HG03439 (cell line): Measurements from ENCODE around the gene FRMD4A.
"Not testable (repeated sequence)": the region's sequence is repeated elsewhere in the genome, so short reads cannot be mapped to it uniquely, and the experiment has no call there.

Source experiments
- ATAC-seq: cut with Tn5 transposase; IDR thresholded peaks from one replicate; pipeline ENCODE4 v1.9.1; 2021; ENCODE audit warnings: mild to moderate bottlenecking, moderate library complexity; ENCODE audit not compliant: unreplicated experiment

FRMD4A gene

DNA sequence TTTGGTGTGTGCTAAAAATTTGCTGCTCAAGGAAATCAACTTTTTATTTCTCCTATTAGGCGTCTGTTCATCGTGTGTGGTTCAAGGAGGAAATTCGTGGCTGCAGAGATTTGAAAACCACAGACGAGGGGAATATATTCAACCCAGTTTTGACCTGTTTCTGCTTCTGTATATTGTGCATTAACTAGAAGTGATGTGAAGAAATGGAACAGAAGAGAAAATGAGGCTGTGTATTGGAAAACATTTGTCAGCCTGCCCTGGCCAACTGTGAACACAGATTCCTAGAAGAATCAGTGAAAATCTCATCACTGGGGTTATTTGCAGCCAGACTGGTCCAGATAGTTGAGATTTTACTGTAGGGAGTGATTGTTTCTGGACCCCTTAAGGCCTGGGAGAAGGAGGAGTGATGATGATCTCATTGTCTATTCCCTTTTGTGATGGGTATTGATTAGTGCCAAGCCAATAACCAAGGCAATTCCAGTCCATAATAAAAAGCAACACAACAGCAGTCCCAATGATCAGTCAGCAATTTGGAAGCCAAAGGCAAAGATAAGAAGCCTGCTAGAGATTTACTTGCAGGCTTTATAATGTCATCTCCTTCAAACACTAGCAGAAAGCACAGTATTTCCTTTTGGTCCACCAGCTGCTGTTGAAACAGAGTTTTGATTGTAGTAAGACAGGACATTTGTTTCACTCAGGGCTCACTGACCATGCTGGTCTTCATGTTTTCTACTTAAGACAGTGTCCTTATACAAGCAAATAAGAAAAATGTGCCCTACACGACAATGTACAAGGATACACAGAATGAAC lies 404.5 kb downstream of the FRMD4A start:
- ATAC-seq, result no peak

DNA sequence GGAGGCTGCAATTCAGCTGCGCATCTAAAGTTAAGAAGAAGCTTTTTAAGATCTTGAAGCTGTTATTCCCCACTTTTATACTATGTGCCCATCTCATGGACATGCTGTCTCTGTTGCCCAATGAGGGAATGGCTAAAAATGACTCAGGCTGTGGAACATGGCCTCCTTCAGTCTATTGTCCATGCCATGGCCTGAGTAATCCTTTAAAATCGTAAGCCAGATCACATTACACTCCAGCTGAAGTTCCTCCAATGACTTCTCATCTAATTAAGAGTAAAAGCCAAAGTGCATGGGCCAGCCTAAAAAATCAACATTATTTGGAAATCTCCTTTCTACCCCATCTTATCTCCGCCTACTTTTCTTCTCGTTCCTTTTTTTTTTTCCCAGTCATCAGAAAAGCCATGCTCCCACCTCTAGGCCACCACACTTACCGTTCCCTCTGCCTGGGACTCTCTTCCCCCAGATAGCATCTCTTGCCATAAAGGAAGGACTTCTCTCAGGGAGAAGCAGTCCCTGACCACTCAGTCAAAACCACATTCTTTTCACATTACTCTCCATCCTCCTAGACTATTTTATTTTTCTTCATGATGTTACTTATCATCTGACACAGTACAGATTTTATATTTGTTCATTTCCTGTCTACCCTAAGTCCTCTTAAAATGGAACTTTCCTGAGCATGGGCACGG lies 406.5 kb downstream of the FRMD4A start:
- no peak for ATAC-seq

DNA sequence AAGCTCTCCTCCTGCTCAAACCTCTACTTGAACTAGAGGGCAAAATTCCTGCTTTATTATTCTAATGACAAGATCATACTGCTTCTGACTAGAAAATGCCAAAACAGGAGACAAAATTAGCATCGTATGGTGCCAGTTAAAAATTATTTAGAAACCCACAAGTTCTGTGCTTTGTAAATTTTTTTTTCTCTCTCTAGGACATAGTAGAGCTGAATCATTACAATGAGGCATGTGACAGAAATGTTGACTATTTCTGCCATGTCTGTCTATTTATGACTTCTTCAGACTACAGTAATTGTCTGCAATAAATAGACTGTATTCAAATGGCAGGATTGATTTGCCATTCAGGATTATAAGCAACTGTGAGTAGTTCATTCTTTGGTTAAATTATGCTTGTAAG lies 408.1 kb downstream of the FRMD4A start:
- ATAC-seq, result no peak

- ATAC-seq, result no peak
Measured at GRCh38 chr10:13921941-13922340, 408.8 kb downstream of the FRMD4A start.

- not testable (repeated sequence) for ATAC-seq
Measured at GRCh38 chr10:13921131-13921530, 409.6 kb downstream of the FRMD4A start.

- ATAC-seq, result no peak
Measured at GRCh38 chr10:13920465-13920864, 410.3 kb downstream of the FRMD4A start.

DNA sequence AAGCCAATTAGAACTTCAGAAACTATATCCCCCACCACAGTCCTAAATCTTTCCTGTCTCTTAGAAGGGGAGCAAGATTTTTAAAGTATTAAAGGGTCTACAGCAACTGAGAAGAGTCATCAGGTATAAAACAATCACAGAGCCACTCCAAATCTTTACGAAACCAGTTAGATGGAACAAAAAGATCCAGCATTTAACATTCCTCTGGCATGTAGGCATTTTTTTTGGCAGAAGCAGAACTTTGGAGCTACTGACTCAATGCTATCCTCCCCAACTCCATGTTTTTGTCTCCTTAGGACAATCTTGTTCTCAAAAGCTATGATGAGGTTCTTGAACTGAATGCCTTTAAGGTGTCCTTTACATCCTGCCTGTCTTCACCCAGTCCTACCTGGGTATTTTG lies 410.7 kb downstream of the FRMD4A start:
- ATAC-seq, result no peak

- ATAC-seq, result no peak
Measured at GRCh38 chr10:13917791-13918190, 412.9 kb downstream of the FRMD4A start.

DNA sequence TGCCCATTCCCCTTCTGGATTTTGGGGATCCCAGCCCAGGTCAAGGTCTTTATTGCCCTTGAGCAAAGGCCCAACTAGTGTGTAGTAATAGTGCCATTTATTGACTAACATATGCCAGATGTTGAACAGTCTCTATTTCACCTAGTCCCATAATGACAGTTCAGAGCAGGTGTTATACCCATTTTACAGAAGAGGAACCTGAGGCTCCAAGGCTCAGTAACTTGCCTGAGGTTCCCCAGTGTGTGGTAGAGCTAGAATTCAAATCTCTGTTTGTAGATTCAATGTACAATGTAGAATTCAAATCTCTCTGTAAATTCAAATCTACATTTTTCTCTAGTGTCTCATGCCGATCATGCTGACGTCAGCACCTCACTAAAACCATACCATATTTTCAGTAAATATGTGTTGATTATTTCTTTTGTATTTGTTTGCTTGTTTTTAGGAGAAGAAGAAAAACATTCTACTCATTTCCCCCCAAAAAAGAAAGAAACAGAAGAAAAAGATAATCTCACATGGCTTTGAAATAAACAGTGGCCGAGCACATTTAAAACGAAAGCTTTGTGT lies 414.3 kb downstream of the FRMD4A start:
- no peak for ATAC-seq

DNA sequence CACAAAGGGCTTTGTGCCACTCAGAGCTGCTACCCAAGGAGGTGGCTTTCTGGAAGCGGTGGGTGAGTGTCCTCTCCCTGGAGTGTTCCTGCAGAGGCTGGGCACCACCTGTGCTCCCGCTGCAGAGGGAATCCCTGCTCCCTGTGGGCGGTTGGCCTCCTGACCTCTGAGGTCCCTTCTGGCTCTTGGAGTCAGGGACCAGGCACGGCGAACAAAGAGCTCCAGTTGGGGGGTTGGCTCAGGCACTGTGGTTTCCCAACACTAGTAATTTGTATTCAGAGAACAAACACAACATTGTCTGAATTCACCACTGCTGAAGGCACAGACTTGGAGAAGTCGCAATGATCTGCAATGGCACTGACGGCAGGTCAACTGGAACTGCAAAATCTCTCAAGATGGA lies 415.0 kb downstream of the FRMD4A start:
- no peak for ATAC-seq

GRCh38 chr10:13913897-13914296 lies 416.8 kb downstream of the FRMD4A start:
- no peak for ATAC-seq

DNA sequence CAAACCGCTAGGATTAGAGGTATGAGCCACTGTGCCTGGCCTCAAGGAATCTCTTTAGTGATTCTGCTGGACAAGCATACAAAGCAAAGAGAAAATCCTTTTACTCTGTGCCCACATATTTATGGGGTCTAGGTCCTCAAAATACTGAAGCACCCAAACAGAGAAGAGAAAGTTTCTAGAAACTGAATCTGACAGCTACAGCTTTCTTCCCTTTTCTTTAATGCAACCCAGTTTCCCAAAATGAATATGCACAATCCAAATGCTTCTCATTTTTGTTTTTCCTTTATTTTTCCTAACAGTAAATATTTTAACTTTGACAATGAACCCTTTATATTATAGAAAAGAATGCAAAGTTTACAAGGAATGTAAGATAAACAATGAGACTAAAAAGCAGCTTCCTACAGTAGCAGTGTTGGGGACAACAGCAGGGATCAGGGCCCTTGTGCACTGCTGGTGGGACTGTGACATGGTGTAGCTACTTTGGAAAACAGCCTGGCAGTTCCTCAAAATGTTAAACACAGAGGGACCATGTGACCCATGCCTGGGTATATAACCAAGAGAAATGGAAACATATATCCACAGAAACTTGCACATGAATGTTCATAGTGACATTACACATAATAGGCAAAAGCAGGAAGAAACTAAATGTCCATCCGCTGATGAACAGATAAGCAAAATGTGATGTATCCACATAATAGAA lies 418.8 kb downstream of the FRMD4A start:
- no peak for ATAC-seq

GRCh38 chr10:13909516-13910258 lies 421.0 kb downstream of the FRMD4A start:
- no peak for ATAC-seq

- no peak for ATAC-seq
Measured at GRCh38 chr10:13908475-13908874, 422.2 kb downstream of the FRMD4A start.

- no peak for ATAC-seq
Measured at GRCh38 chr10:13907570-13907969, 423.2 kb downstream of the FRMD4A start.

GRCh38 chr10:13905281-13905680 lies 425.4 kb downstream of the FRMD4A start:
- no peak for ATAC-seq

DNA sequence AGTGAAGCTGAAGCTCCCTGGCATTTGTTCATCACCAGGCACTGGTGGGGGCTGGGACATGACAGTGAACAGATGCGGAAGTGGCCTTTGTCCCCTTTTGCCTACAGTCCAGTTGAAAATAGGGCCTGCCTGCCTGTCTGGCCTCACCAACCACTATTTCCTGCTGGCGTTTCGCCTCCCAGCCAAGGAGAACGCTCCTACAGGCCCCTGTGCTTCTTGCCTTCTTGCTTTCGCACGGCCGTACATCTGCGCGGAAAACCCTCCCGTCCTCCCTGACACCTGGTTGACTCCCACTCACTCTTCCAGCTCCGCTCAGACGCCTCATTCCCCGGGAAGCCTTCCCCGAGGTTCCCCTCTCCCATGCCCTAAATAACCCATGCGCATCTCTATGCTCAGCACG lies 426.7 kb downstream of the FRMD4A start:
- ATAC-seq, result no peak

GRCh38 chr10:13902868-13903587 lies 427.7 kb downstream of the FRMD4A start:
- ATAC-seq, result no peak

GRCh38 chr10:13899941-13900340 lies 430.8 kb downstream of the FRMD4A start:
- no peak for ATAC-seq

- ATAC-seq, result not testable (repeated sequence)
Measured at GRCh38 chr10:13896146-13896545, 434.6 kb downstream of the FRMD4A start.
